H9 (cell line): Measurements from ENCODE around the gene LCMT1. TPM values are rescaled to one million over a fixed set of nuclear protein-coding genes. Genes with fewer than 3 reads are reported as not detected.

ENCODE experiments used
- DNase-seq: peaks from one replicate; pipeline ENCODE4 v3.0.0-alpha.2; 2017
- H2AFZ ChIP-seq: one replicate; pipeline ENCODE4 v1.6.1; 2013; ENCODE audit warnings: mild to moderate bottlenecking, low read length, control low read depth, moderate library complexity
- H2AK5ac ChIP-seq: 2 replicates; pipeline ENCODE4 v1.6.1; 2013; ENCODE audit warnings: low read length, control low read depth, mixed read lengths; ENCODE audit not compliant: insufficient read length
- H2BK120ac ChIP-seq: one replicate; pipeline ENCODE4 v1.6.1; 2013; ENCODE audit warnings: low read depth, mild to moderate bottlenecking, low read length, control low read depth, inconsistent platforms; ENCODE audit not compliant: poor library complexity, severe bottlenecking
- H2BK12ac ChIP-seq: 2 replicates; pipeline ENCODE4 v1.6.1; 2013; ENCODE audit warnings: low read length, control low read depth, mixed read lengths, low read depth; ENCODE audit not compliant: insufficient read length
- H2BK15ac ChIP-seq: 2 replicates; pipeline ENCODE4 v1.6.1; 2013; ENCODE audit warnings: low read depth, low read length, control low read depth
- H2BK20ac ChIP-seq: one replicate; pipeline ENCODE4 v1.6.1; 2013; ENCODE audit warnings: low read depth, mild to moderate bottlenecking, low read length, control low read depth, inconsistent platforms; ENCODE audit not compliant: poor library complexity, severe bottlenecking
- H2BK5ac ChIP-seq: 2 replicates; pipeline ENCODE4 v1.6.1; 2013; ENCODE audit warnings: low read length, control low read depth, mixed read lengths; ENCODE audit not compliant: insufficient read length
- H3K14ac ChIP-seq: 2 replicates; pipeline ENCODE4 v1.6.1; 2013; ENCODE audit warnings: low read length, control low read depth; ENCODE audit not compliant: insufficient read depth
- H3K18ac ChIP-seq: 2 replicates; pipeline ENCODE4 v1.6.1; 2013; ENCODE audit warnings: low read depth, mild to moderate bottlenecking, mixed read lengths, low read length, control low read depth; ENCODE audit not compliant: insufficient read length
- H3K23ac ChIP-seq: 2 replicates; pipeline ENCODE4 v1.6.1; 2013; ENCODE audit warnings: low read length, control low read depth, mixed read lengths, low read depth; ENCODE audit not compliant: insufficient read length
- H3K23me2 ChIP-seq: 2 replicates; pipeline ENCODE4 v1.6.1; 2013; ENCODE audit warnings: low read depth, mild to moderate bottlenecking, mixed read lengths, low read length, control low read depth; ENCODE audit not compliant: insufficient read length, poor library complexity, severe bottlenecking
- H3K27ac ChIP-seq: 2 replicates; pipeline ENCODE4 v1.5.1; 2013; ENCODE audit warnings: low read length, control low read depth, mixed read lengths, low read depth; ENCODE audit not compliant: insufficient read length
- H3K27me3 ChIP-seq: 2 replicates; pipeline ENCODE4 v1.6.1; 2013; ENCODE audit warnings: low read length, control low read depth, inconsistent platforms; ENCODE audit not compliant: insufficient read depth
- H3K4ac ChIP-seq: 2 replicates; pipeline ENCODE4 v1.6.1; 2013; ENCODE audit warnings: low read depth, mild to moderate bottlenecking, control low read depth, inconsistent platforms, low read length, moderate library complexity
- H3K4me1 ChIP-seq: 2 replicates; pipeline ENCODE4 v1.6.1; 2013; ENCODE audit warnings: low read length, control low read depth, inconsistent platforms; ENCODE audit not compliant: insufficient read depth
- H3K4me2 ChIP-seq: 2 replicates; pipeline ENCODE4 v1.6.1; 2013; ENCODE audit warnings: low read length, control low read depth, mixed read lengths; ENCODE audit not compliant: insufficient read length, insufficient read depth
- H3K56ac ChIP-seq: 2 replicates; pipeline ENCODE4 v1.6.1; 2013; ENCODE audit warnings: low read depth, mild to moderate bottlenecking, mixed read lengths, low read length, control low read depth; ENCODE audit not compliant: insufficient read length
- H3K79me1 ChIP-seq: 2 replicates; pipeline ENCODE4 v1.6.1; 2013; ENCODE audit warnings: low read depth, mild to moderate bottlenecking, moderate library complexity, low read length, control low read depth, inconsistent platforms; ENCODE audit not compliant: insufficient read depth, poor library complexity, severe bottlenecking
- H3K79me2 ChIP-seq: 2 replicates; pipeline ENCODE4 v1.6.1; 2013; ENCODE audit warnings: low read length, control low read depth, inconsistent platforms; ENCODE audit not compliant: insufficient read depth
- H3K9ac ChIP-seq: 2 replicates; pipeline ENCODE4 v1.6.1; 2013; ENCODE audit warnings: low read length, control low read depth, mixed read lengths; ENCODE audit not compliant: insufficient read length; ENCODE audit errors: extremely low read depth
- H3K9me3 ChIP-seq: one replicate; pipeline ENCODE4 v1.6.1; 2013; ENCODE audit warnings: low read depth, low read length, inconsistent platforms; ENCODE audit not compliant: control insufficient read depth
- H3T11ph ChIP-seq: one replicate; pipeline ENCODE4 v1.6.1; 2013; ENCODE audit warnings: mild to moderate bottlenecking, low read length, control low read depth, inconsistent platforms
- H4K20me1 ChIP-seq: one replicate; pipeline ENCODE4 v1.6.1; 2013; ENCODE audit not compliant: control insufficient read depth, insufficient read length, insufficient read depth
- H4K5ac ChIP-seq: 2 replicates; pipeline ENCODE4 v1.6.1; 2013; ENCODE audit warnings: low read depth, mild to moderate bottlenecking, mixed read lengths, low read length, control low read depth; ENCODE audit not compliant: insufficient read length
- H4K8ac ChIP-seq: replicated peaks from 2 replicates; pipeline ENCODE4 v1.6.1; 2013; ENCODE audit warnings: low read length, control low read depth, mixed read lengths, low read depth; ENCODE audit not compliant: insufficient read length
- H4K91ac ChIP-seq: 2 replicates; pipeline ENCODE4 v1.6.1; 2013; ENCODE audit warnings: low read depth, mild to moderate bottlenecking, moderate library complexity, mixed read lengths, low read length, control low read depth; ENCODE audit not compliant: insufficient read length
- H3K27ac Mint-ChIP-seq, 3 experiments: 2 replicates in 2 of 3; 3 replicates in 1 of 3; pipeline ENCODE4 v1.8.0; 2020 to 2021; ENCODE audit warnings: mixed read lengths in 3 of 3, mild to moderate bottlenecking in 1 of 3, moderate library complexity in 1 of 3
- H3K27me3 Mint-ChIP-seq: 2 replicates; pipeline ENCODE4 v1.8.0; 2021; ENCODE audit warnings: low read depth, mild to moderate bottlenecking, moderate library complexity, mixed read lengths
- H3K36me3 Mint-ChIP-seq, 3 experiments: 2 replicates in 2 of 3; 3 replicates in 1 of 3; pipeline ENCODE4 v1.8.0; 2020 to 2021; ENCODE audit warnings: low read depth in 3 of 3, mixed read lengths in 3 of 3; ENCODE audit not compliant: insufficient read depth in 1 of 3
- H3K4me1 Mint-ChIP-seq, 2 experiments: 2 replicates each; pipeline ENCODE4 v1.8.0; 2020; ENCODE audit warnings: mixed read lengths in 2 of 2
- H3K4me3 Mint-ChIP-seq, 2 experiments: 2 replicates in 1 of 2; 3 replicates in 1 of 2; pipeline ENCODE4 v1.8.0; 2020 to 2021; ENCODE audit warnings: mild to moderate bottlenecking in 2 of 2, mixed read lengths in 2 of 2, moderate library complexity in 1 of 2
- H3K9me3 Mint-ChIP-seq, 2 experiments: 2 replicates in 1 of 2; 3 replicates in 1 of 2; pipeline ENCODE4 v1.8.0; 2020; ENCODE audit warnings: mild to moderate bottlenecking in 2 of 2, mixed read lengths in 2 of 2, moderate library complexity in 1 of 2
- CTCF ChIP-seq: fragments of 200-600 bp; sonication (generic); conservative IDR thresholded peaks from 3 replicates; pipeline ENCODE4 v1.8.0; 2021; ENCODE audit warnings: antibody characterized with exemption, mild to moderate bottlenecking
- WGBS: extraction: QIAGEN DNeasy Blood & Tissue Kit; methylation state at CpG from one replicate; pipeline ENCODE4 v1.1.7; 2013; ENCODE audit warnings: missing lambda C conversion rate, low lambda C conversion rate, mixed read lengths; ENCODE audit not compliant: insufficient read length; ENCODE audit errors: extremely low coverage; 5-methylcytosine and 5-hydroxymethylcytosine counted together
- total RNA-seq: library from RNA; stranded (reverse); gene quantifications from 2 replicates; pipeline ENCODE4 v1.2.1, GENCODE V29; 2021

Gene LCMT1
- total RNA-seq, 1 experiment from 2014 or later = 81.2 TPM

DNA sequence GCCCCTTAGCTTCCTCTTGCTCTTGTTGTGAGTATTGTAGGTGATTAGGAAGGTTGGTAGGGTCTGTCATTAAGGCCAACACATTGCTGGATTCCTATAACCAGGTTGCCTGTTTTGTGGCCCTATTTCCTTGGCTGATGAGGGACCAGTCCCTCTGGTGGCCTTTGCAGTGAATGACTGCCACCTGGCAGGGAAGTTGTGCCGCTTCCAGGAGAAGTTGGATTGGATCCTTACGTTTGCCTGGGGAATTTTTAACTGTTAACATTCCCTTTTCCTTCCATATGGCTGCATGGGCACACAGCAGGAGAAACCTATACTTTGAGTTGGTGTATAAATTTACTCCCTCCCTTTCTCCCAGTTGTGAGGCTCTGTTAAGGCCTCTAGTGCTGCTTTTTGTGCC lies 32.4 kb downstream of the LCMT1 start:
- no peaks in the 10 kb centered on the region for H3K27me3 ChIP-seq
- H3K9me3 ChIP-seq = no peaks in the 10 kb centered on the region
- H3K27ac Mint-ChIP-seq = no peak overlapping the region
- H3K4me1 Mint-ChIP-seq = peaks cover 9 to 13% of the 10 kb centered on the region in 2 experiments
- H4K5ac ChIP-seq = no peak overlapping the region
- no peak overlapping the region for H4K8ac ChIP-seq
- H3K18ac ChIP-seq = no peak overlapping the region
- no peak overlapping the region for H3K56ac ChIP-seq
- no peaks in the 10 kb centered on the region for H3K23me2 ChIP-seq
- H3K36me3 Mint-ChIP-seq = peaks cover 10 to 46% (median 25%) of the 10 kb centered on the region in 3 experiments; a peak in 5 of 7 replicates
- no peak overlapping the region for H2BK20ac ChIP-seq
- no peak overlapping the region for H3K9ac ChIP-seq
- WGBS = no CpG with 5 or more reads among the region's 2 CpGs
- no peak overlapping the region for H2AFZ ChIP-seq
- peak; percentile 61 for TF ChIP-seq CTCF
- DNase-seq = peak; percentile 41
- no peaks in the 10 kb centered on the region for H3K9me3 Mint-ChIP-seq
- no peak overlapping the region for H4K91ac ChIP-seq
- H2BK15ac ChIP-seq = no peak overlapping the region
- no peaks in the 10 kb centered on the region for H3K4me1 ChIP-seq
- H3K4ac ChIP-seq = no peak overlapping the region
- no peak overlapping the region for H2BK5ac ChIP-seq
- no peak overlapping the region for H2AK5ac ChIP-seq
- no peaks in the 10 kb centered on the region for H4K20me1 ChIP-seq
- no peak overlapping the region for H2BK120ac ChIP-seq
- H3T11ph ChIP-seq = no peak overlapping the region
- H3K27ac ChIP-seq = no peak overlapping the region
- no peaks in the 10 kb centered on the region for H3K27me3 Mint-ChIP-seq
- H3K4me2 ChIP-seq = no peak overlapping the region
- H3K79me2 ChIP-seq = no peaks in the 10 kb centered on the region
- H3K79me1 ChIP-seq = no peaks in the 10 kb centered on the region
- no peak overlapping the region for H2BK12ac ChIP-seq
- H3K23ac ChIP-seq = no peak overlapping the region
- H3K4me3 Mint-ChIP-seq = no peak overlapping the region
- no peak overlapping the region for H3K14ac ChIP-seq
